Prostate gland (tissue), 2 donors: ENCODE results near the gene PHLDA3.

Experiments used
- POLR2AphosphoS5 ChIP-seq: sonication (generic); formaldehyde crosslinking; IDR thresholded peaks from one replicate; pipeline ENCODE4 v1.6.1; 2017; ENCODE audit warnings: antibody characterized with exemption
- TF ChIP-seq, protein P1 (sequence below), 4 experiments: fragments of 200-600 bp in 2 of 4; fragments of 450-650 bp in 2 of 4; sonication (generic) in 2 of 4; IDR thresholded peaks; 1 replicate in 3 of 4; 2 replicates in 1 of 4; pipeline ENCODE4 v1.5.1; 2016 to 2019; ENCODE audit warnings: antibody characterized with exemption in 4 of 4, mild to moderate bottlenecking in 2 of 4, moderate library complexity in 2 of 4

DNA sequence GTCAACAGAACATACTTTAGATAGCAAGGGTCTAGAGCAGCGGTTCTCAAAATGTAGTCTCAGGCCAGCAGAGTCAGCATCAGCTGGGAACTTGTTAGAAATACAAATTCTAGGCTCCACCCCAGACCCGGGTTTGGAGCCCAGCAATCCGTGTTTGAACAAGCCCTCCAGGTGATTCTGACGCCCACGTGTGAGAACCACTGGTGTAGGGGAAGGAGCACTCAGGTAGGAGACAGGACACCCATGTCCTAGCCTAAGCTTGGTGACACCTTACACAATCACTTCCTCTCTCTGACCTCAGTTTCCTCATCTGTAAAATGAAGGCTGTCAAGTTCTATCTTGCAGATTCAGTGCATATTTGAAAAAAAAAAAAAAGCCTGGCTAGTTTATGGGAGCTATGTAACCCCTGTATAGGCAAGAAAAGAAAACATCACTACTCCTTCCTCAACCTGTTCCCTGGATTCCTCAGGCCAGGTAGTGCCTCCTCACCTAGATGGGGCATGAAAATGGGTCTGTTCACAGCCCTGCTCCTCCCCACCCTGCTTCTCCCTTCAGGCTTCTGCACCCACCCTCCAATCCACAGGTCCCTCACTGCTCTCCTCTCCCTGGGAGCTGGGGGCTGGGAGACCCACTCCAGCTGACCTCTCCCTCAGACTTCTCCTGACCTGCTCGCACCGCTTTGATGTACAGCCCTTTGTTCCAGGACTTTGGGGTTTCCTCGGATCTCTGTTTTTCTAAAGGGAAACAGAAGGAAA, 7.1 kb upstream of the PHLDA3 start:
- TF ChIP-seq POLR2AphosphoS5: no peak
- TF ChIP-seq, protein P1, sequence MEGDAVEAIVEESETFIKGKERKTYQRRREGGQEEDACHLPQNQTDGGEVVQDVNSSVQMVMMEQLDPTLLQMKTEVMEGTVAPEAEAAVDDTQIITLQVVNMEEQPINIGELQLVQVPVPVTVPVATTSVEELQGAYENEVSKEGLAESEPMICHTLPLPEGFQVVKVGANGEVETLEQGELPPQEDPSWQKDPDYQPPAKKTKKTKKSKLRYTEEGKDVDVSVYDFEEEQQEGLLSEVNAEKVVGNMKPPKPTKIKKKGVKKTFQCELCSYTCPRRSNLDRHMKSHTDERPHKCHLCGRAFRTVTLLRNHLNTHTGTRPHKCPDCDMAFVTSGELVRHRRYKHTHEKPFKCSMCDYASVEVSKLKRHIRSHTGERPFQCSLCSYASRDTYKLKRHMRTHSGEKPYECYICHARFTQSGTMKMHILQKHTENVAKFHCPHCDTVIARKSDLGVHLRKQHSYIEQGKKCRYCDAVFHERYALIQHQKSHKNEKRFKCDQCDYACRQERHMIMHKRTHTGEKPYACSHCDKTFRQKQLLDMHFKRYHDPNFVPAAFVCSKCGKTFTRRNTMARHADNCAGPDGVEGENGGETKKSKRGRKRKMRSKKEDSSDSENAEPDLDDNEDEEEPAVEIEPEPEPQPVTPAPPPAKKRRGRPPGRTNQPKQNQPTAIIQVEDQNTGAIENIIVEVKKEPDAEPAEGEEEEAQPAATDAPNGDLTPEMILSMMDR (IDR thresholded peaks at IDR 0.05): no peak
